Kidney capillary endothelial cell (primary cell): ENCODE results near the gene HLA-DOA.

Experiments used
- DNase-seq: peaks from one replicate; pipeline ENCODE4 v3.0.0-alpha.2; 2018; ENCODE audit warnings: low spot score

HLA-DOA gene

DNA sequence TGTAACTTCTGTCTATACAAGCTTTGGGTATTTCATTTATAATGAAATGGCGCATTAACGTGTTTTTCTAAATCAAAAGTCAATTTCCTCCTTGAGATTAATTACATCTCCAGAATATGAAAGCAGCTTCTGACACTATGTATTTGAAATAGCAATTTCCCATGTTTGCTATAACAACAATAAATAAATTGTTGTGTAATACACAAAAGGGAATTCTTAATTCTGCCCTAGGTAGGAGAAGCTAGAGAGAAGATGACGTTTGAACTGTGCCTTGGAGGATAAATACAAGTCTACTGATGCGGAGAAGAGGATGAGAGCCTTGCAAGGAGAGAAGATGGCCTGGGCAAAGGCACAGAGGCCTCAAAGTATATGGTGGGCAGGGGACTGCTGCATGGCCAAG is 7.6 kb upstream of the HLA-DOA start:
- DNase-seq: no peak

DNA sequence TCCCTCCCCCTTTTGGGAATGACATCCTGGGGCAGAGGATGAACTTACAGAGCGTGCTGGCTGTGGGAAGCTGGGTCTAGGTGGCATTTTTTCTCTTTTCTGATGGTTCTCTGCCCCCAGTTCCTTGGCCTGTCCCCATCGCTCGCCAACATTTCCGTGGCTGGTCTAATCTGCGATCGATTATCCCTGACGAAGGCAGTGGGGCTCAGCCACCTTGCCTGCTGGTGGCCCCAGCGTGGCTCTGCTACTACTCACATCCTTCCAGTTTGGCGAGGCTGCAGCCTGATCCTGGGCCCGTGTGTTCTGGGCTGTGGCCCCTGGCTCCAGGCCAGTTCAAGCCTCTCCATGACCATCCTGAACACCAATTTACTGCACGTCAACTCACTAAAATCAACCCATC is 6.4 kb upstream of the HLA-DOA start:
- no peak for DNase-seq

DNA sequence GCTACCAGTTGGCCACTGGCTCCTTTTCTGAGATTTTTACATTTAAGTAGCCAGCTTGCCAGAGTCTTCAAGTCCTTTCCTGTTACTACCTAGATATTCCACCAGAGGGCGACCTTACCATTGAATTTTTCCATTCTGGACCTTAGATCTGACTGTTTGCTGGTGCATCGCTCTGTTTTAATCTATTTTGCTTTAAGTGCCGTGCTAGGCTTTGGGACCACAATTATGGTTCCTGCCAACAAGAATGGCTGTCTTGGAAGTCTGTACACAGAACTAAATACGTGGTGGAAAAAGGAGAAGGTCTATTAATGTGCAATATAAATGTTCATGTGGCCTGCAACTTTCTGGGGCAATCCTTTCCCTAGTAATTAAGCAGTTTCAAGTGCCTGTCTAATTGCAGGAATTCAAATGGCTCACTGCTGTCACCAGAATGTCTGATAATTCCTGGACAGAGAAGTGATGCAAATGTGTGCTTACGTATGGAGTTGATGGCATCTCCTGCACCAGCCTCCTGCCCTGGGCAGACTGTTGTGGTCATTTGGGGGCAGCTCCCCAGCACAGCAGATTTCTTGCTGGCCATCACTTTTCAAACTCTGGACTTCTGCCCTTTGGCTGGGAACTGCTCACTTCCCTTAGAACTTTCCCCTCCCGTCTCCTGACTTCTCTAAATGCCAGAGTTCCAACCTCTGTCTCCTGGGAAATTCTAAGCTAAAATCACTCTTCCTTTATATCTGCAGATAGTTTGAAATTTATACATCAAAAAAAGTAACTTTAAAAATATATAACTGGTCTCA is 5.6 kb upstream of the HLA-DOA start:
- peak; percentile 77 for DNase-seq

DNA sequence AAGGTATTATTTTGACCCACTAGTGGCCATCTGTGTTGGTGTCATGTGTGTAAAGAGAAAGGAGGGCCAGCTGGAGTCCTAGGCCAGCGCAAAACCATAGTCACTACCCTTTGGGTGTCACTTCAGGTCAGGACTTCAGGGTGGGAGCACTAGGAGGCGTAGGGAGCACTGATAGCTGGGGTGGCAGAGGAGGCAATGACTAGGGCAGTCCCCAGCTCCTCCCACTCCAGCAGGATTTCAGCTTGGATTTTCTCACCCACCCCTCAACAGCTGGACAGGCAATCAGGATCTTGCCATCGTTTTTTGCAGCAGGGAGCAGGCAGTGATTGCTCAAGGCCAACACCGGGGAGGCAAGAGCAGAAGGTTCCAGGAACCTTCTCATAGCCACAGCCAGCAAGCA is 4.2 kb upstream of the HLA-DOA start:
- DNase-seq: no peak

DNA sequence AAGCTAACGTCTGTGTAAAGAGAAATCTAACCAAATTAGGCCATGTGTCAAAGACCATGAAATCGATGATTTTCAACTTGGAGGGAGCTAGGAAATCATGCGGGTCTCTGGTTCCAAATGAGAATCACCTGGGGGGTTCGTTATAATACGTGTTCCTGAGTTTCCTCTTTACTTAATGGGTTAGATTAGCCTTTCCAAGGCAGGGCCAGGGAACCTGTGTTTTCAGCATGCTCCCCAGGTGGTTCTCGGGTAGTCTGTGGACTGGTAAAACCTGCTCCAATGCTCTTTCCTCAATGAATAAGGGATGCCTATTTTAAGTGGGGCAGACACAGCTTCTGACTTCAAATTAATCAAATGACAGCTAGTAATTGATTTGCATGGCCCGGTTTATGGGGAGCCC is 965 bp upstream of the HLA-DOA start:
- no peak for DNase-seq

DNA sequence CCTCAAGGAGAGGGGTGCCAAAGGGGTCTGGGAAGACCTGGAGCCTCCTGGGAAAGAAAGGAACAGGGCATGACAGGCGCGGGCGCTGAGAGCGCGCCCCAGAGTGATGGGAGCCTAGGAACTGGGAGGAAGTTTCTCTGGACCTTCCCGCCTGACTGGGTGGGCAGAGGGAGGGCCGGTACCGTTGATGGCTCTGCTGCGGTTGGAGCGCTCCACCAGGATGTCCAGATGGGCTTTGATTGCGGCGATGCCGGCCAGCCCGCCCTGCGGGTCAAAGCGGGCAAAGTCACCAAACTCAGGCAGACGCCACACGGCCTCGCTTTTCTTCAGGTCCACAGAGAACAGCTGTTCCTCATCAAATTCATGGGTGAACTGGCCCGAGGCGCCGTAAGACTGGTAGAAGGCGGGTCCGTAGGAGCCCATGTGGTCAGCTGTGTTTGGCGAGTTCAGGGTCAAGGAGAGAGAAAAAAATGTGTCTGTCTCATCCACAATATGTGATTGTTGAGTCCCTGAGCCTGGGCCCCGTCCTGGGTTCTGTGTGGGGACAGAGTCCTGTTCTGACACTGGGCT is 1.5 kb downstream of the HLA-DOA start:
- no peak for DNase-seq

DNA sequence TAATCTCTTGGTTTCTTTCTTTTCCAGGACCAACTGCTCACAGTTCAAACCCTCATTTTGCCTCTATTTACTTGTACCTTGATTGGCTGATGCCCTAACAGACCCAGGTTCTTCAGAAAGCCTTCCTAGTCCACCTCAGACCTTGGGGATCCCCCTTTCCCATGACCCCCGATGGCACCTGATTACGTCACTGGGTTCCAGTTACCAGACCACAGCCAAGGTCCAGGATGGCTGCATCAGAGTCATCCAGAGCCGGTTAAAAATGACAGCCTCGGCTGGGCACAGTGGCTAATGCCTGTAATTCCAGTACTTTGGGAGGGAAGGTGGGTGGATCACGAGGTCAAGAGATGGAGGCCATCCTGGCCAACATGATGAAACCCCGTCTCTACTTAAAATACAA is 4.5 kb downstream of the HLA-DOA start:
- DNase-seq: no peak

DNA sequence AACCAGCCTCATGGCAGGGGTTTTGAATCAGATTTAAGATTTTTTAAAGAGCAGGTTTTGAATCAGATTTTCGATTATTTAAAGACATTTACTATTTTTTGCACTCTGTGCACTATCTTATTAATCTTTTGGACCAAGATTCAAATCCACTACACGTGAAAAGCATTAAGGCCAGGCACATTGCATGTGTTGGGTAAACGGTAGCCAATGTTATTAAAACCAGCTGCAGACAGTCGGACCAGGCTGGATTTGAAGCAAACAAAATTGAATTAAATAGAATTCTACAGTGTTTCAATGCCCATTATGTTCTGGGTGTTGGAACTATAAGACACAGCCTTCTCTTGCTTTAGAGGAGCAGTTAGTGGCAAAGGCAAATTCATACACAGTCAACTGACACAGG is 7.7 kb downstream of the HLA-DOA start:
- DNase-seq: no peak

DNA sequence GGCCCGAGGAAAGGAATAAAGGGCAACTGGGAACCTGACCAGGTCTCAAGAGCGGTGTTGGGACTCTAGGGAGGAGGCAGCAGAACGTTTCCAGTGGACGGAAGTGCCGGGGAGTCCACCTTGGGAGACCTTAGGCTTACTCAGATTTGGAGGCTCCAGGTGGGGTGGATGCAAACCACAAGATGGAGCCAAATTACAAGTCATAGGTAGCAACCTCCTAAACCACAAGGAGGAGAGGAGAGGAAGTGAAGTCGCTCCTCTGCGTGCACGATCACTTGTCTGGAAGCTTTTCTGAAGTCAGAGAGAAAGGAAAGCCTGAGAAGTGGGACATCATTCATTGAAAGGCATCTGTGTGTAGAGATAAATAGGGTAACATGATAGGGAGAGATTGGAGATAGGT is 9.3 kb downstream of the HLA-DOA start:
- DNase-seq: no peak

DNA sequence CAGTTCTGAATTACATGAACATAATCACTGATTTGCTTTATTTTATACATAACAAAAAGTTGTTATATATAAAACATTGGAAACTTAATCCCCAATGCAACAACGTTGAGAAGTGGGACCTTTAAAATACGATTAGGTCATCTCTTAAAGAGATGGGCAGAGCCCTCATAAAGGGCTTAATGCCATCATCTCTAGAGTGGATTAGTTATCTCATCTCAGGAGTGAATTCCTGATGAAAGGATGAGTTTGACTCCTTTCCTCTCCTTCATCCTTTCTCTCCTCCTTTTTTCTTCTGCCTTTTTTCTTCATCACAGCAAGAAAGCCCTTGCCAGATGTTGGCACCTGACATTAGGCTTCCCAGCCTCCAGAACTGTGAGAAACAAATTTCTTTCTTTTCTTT is 13.9 kb downstream of the HLA-DOA start:
- DNase-seq: no peak

DNA sequence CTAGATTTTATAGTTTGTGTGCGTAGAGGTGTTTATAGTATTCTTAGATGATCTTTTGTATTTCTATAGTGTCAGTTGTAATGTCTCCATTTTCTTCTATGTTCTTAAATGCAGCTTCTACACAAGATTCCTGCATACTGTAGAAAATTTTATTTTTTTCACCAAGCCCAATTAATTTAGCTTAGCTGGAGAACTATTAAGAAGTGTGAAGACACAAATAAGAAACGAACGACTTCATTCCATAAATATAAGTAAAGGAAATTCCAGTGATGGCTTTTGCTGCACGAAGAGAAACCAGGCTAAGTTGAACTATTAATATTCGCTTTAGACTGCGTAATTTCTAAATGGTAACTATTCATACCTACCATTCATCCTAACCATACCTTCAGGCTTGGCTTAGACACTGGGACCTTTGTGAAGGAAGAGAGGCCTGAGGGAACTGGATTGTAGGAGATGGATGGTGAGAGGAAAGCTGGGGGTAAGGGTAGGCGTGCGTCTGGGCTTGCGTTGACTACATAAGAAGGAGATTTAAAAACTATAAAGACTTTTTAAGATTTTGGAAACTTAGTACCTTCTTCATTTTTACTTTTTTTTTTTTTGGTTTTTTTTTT is 15.9 kb downstream of the HLA-DOA start:
- DNase-seq: no peak

DNA sequence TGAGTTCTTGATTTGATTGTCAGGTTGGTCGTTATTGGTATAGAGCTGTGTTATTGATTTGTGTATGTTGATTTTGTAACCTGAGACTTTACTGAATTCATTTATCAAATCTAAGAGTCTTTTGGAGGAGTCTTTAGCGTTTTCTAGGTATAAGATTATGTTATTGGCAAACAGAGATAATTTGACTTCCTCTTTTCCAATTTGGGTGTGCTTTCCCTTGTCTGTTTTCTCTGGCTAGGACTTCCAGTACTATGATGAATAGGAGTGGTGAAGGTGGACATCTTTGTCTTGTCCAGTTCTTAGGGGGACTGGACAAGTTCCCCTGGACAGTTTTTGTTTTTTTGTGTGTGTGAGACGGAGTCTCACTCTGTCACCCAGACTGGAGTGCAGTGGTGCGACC is 17.4 kb downstream of the HLA-DOA start:
- DNase-seq: no peak

DNA sequence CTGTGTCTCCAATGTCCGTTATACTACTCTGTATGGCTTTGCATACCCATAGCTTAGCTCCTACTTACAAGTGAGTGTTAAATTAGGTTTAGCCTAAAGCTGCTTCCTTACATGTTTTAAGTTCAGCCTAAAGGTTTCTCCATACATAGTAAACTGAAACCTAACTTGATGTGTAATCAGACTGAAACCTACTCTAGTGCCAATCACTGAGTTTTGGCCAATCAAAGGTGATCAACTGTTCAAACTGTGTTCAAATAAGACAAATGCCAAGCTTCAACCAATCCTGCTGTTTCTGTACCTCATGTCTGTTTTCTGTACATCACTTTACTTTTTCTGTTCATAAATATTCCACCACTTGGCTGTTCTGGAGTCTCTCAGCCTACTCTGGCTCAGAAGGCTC is 20.0 kb downstream of the HLA-DOA start:
- DNase-seq: no peak

DNA sequence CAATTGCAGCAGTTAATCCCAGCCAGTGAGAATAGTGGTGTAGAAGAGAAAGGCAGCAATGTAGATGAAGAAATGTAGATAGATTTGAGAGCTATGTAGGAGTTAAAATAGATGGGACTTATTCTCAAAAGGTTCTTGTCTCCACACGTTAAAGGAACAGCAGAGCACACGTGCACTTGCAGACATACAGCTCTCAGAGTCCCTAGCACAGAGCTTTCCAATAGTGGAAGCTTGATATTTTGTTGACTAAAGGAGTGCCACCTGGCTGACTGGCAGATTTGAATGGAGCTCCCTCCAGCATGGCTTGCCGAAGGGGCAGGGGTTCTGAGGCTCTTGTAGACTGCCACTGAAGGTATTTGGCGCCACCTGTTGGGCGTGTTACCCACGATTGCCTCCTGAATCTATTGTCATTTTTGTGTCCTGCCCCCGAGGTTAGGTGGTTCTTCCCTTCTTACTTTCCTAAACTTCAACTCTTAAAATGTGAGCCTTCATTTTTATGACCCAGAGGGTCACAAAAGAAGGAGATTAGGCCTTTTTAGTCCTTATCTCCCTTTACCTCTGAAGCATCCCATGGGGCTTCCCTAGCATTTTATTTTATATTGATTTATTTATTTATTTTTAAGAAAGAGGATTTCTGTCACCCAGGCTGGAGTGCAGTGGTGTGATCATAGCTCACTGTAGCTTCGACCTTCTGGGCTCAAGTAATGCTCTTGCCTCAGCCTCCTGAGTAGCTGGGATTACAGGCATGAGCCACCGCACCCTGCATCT is 24.6 kb downstream of the HLA-DOA start:
- DNase-seq: peak; percentile 70

DNA sequence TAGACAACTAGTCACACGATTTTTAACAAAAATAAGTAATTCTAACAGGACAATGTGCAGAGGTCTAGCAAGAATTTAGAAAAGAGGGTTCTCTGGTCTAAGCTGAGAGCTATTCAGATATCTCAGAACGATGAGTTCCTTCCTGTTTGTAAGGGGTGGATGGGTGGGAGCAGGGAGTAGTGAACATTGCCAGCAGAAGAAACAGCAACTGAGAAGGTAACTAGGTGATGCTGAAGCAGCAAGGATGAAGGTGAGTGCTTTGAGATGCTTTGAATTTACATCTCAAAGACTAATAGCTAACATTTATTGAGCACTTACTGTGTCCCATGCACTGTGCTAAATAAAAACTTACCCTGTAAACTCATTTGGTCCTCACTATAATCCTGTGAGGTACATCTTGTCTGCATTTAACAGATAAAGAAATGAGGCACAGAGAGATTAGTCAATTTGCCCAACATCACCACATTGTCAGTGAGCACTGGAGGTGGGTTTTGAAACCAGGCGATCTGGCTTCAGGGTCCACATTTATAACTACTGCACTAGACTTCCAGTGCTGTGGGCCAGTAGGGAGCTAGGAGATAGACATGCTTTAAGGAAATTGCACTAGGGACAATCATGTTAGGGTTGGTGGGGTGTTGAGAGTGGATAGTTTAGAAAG is 25.3 kb downstream of the HLA-DOA start:
- no peak for DNase-seq

DNA sequence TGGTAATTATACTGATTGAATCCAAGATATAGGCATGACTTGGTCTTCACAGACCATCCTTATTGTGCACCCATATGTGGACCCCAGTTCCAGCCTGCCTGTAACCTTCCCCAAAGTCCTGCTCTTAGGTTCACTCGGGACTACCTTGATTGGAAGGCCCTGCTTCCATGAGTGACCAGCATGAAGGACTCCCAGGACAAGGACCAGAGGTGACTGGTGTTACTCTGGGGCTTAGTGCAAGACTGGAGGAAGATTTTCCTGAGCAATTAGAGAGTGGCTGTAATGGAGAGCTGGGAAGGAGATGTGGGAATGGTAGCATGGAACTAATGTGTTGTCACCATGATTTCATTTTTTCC is 25.9 kb downstream of the HLA-DOA start:
- no peak for DNase-seq

DNA sequence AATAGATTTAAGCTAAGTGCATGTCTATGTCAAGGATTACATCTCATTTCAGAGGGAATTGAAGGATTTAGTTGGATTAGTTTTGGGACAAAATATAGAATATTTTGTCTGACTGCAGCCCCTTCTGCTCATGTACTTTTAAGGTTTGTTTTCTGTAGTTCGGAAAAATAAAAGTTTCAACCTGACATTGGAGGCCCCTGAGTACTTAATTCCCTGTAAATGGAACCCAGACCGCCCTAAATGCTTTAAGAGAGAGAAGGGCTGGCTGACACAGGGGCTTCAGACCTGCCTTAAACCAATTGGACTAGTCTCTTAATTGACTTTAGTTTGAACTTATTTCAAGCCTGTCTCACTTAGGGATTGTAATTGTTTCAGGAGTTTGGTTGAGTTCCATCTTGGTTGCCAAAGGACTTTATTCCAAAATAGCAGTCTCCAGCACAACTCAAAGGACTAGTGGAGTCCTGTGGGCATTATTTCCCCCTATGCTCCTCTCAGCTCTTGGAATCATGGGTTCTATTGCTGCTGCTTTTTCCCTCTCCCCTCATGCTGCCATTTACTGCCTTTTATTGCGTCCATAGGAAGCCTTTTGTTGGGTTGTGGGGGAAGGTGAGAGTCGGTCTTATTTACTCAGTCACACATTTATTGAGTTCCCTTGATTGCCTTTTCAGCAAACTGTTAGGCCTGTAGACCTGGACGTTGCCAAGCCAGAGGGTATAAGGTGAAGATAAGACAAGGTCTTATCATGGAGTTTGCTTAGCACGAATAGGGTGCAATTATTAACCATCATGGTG is 26.5 kb downstream of the HLA-DOA start:
- DNase-seq: no peak

DNA sequence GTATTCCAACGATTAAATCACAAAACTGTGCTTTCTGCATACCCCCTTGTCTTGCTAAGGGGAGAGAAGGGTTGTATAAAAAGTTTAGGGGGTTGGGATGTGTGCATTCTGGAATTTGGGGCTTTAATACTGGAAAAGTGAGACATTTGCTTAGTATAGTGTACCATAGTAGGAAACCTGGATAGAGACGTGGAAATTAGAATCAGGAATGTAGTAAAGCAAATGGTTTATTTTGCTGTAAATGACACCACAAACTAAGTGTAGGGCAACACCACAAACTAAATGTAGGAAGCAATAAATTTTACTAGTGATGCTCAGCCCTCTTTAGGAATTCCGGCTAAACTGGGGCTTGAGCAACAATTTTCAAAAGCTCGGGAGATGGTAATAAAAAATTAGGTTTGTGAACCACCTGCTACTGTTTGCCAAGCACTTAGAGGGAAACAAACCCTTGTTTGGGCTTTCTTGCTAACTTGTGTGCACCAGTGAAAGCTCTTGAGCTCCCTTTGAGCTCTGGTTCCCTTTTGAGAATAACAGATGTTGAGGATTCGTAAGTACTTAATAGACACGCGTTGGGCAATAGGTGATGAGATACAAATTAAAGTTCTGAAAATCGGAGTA is 27.2 kb downstream of the HLA-DOA start:
- no peak for DNase-seq

DNA sequence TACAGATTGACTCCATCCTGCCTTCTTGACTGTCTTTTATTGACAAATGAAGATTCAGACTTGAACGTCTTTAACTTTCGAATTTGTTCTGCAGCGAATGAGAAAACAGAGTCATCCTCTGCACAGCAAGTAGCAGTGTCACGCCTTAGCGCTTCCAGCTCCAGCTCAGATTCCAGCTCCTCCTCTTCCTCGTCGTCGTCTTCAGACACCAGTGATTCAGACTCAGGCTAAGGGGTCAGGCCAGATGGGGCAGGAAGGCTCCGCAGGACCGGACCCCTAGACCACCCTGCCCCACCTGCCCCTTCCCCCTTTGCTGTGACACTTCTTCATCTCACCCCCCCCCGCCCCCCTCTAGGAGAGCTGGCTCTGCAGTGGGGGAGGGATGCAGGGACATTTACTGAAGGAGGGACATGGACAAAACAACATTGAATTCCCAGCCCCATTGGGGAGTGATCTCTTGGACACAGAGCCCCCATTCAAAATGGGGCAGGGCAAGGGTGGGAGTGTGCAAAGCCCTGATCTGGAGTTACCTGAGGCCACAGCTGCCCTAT is 28.8 kb downstream of the HLA-DOA start:
- no peak for DNase-seq

DNA sequence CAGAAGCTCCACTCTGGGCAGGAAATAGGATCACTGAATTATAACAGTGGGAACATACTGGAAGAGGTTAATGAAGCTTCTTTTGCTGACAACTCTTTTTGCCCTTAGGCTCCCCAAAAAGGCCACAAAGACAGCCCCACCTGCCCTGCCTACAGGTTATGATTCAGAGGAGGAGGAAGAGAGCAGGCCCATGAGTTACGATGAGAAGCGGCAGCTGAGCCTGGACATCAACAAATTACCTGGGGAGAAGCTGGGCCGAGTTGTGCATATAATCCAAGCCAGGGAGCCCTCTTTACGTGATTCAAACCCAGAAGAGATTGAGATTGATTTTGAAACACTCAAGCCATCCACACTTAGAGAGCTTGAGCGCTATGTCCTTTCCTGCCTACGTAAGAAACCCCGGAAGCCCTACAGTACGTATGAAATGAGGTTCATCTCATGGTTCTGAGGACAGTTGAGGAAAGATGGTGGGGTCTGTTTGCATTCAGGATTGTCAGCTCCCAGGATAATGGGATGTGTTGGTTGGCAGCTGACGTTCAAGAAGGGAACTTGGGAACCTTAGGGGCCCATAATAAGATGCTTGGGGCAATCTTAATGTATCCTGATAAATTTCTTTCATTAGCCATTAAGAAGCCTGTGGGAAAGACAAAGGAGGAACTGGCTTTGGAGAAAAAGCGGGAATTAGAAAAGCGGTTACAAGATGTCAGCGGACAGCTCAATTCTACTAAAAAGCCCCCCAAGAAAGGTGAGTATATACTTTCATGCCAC is 29.5 kb downstream of the HLA-DOA start:
- DNase-seq: no peak
